WTC11 (cell line): ENCODE data around the gene PALD1. TPM values are rescaled to one million over a fixed set of nuclear protein-coding genes. Genes with fewer than 3 reads are reported as not detected.

Source experiments
- ATAC-seq: fragments of 200-7000 bp; cut with Tn5 transposase; 2 replicates; pipeline ENCODE4 v1.10.0; 2021; ENCODE audit warnings: mild to moderate bottlenecking, moderate library complexity
- CTCF ChIA-PET: fragments of 300-600 bp; sonication (Branson Sonifier 250); formaldehyde crosslinking; loops from one replicate; lab custom pipeline; 2021; ENCODE audit warnings: antibody characterized with exemption; lab: Charles Lee
- POLR2A ChIA-PET: fragments of 350-600 bp; sonication (Branson Sonifier 250); formaldehyde crosslinking; loops from one replicate; lab custom pipeline; 2021; ENCODE audit warnings: antibody characterized with exemption; lab: Charles Lee
- DNase-seq: peaks from one replicate; pipeline ENCODE4 v3.0.0; 2021; ENCODE audit warnings: low spot score
- H3K27ac Mint-ChIP-seq: 2 replicates; pipeline ENCODE4 v1.8.0; 2021; ENCODE audit warnings: mixed read lengths
- H3K27me3 Mint-ChIP-seq: 2 replicates; pipeline ENCODE4 v1.8.0; 2021; ENCODE audit warnings: low read depth, mild to moderate bottlenecking, moderate library complexity, mixed read lengths
- H3K36me3 Mint-ChIP-seq: 2 replicates; pipeline ENCODE4 v1.8.0; 2021; ENCODE audit warnings: mixed read lengths
- H3K4me1 Mint-ChIP-seq: 2 replicates; pipeline ENCODE4 v1.8.0; 2022; ENCODE audit warnings: mixed read lengths
- H3K4me3 Mint-ChIP-seq: 2 replicates; pipeline ENCODE4 v1.8.0; 2021; ENCODE audit warnings: mild to moderate bottlenecking, moderate library complexity, mixed read lengths
- H3K9me3 Mint-ChIP-seq: 2 replicates; pipeline ENCODE4 v1.8.0; 2021; ENCODE audit warnings: mixed read lengths
- ESRRA ChIP-seq: sonication (generic); formaldehyde crosslinking; IDR thresholded peaks from 2 replicates; pipeline ENCODE4 v1.8.1; 2022; ENCODE audit warnings: mild to moderate bottlenecking, missing genetic modification reagents, borderline replicate concordance
- GTF2I ChIP-seq: fragments of 250-450 bp; sonication (Bioruptor Pico); conservative IDR thresholded peaks from 2 replicates; pipeline ENCODE4 v1.4.0; 2021; ENCODE audit warnings: mild to moderate bottlenecking
- JAZF1 ChIP-seq: fragments of 250-450 bp; sonication (Bioruptor Pico); IDR thresholded peaks from 2 replicates; pipeline ENCODE4 v1.9.0; 2021; ENCODE audit warnings: moderate library complexity, mild to moderate bottlenecking, inconsistent platforms
- NR1H2 ChIP-seq: sonication (generic); formaldehyde crosslinking; IDR thresholded peaks from 2 replicates; pipeline ENCODE4 v1.9.0; 2021; ENCODE audit warnings: mild to moderate bottlenecking, moderate library complexity, missing genetic modification reagents
- PRRX2 ChIP-seq: fragments of 250-450 bp; sonication (Bioruptor Pico); IDR thresholded peaks from 2 replicates; pipeline ENCODE4 v1.8.0; 2021; ENCODE audit warnings: mild to moderate bottlenecking
- SP1 ChIP-seq: sonication (generic); formaldehyde crosslinking; conservative IDR thresholded peaks from 2 replicates; pipeline ENCODE4 v1.8.1; 2022; ENCODE audit warnings: missing genetic modification reagents
- ZBTB21 ChIP-seq: sonication (generic); formaldehyde crosslinking; IDR thresholded peaks from 2 replicates; pipeline ENCODE4 v1.8.1; 2023; ENCODE audit warnings: mild to moderate bottlenecking, missing genetic modification reagents, borderline replicate concordance
- total RNA-seq: library from RNA; stranded (reverse); gene quantifications from 3 replicates; pipeline ENCODE4 v1.2.3, GENCODE V29; 2021
- TF ChIP-seq, protein P1 (sequence below): fragments of 250-450 bp; sonication (Bioruptor Pico); IDR thresholded peaks from 2 replicates; pipeline ENCODE4 v1.8.0; 2021; ENCODE audit warnings: mild to moderate bottlenecking
- TF ChIP-seq, protein P2 (sequence below): sonication (generic); formaldehyde crosslinking; IDR thresholded peaks from 2 replicates; pipeline ENCODE4 v1.8.1; 2023; ENCODE audit warnings: mild to moderate bottlenecking, missing genetic modification reagents
- TF ChIP-seq, protein P3 (sequence below): sonication (generic); formaldehyde crosslinking; conservative IDR thresholded peaks from 2 replicates; pipeline ENCODE4 v1.8.1; 2022; ENCODE audit warnings: mild to moderate bottlenecking, missing genetic modification reagents
- TF ChIP-seq, protein P4 (sequence below): sonication (generic); formaldehyde crosslinking; IDR thresholded peaks from 2 replicates; pipeline ENCODE4 v1.8.0; 2023; ENCODE audit warnings: missing genetic modification reagents
- TF ChIP-seq, protein P5 (sequence below): sonication (generic); formaldehyde crosslinking; IDR thresholded peaks from 2 replicates; pipeline ENCODE4 v1.8.1; 2022; ENCODE audit warnings: low read depth, mild to moderate bottlenecking, moderate library complexity, missing genetic modification reagents, borderline replicate concordance
- TF ChIP-seq, protein P6 (sequence below): fragments of 250-450 bp; sonication (Bioruptor Pico); IDR thresholded peaks from 2 replicates; pipeline ENCODE4 v1.9.0; 2021; ENCODE audit warnings: mild to moderate bottlenecking
- TF ChIP-seq, protein P7 (sequence below): sonication (generic); formaldehyde crosslinking; IDR thresholded peaks from 2 replicates; pipeline ENCODE4 v1.8.1; 2023; ENCODE audit warnings: mild to moderate bottlenecking, moderate library complexity, missing genetic modification reagents
- TF ChIP-seq, protein P8 (sequence below): fragments of 250-450 bp; sonication (Bioruptor Pico); IDR thresholded peaks from 2 replicates; pipeline ENCODE4 v1.9.0; 2021; ENCODE audit warnings: mild to moderate bottlenecking, borderline replicate concordance

The PALD1 gene
- total RNA-seq, 1 experiment from 2014 or later = 43.6 TPM

DNA sequence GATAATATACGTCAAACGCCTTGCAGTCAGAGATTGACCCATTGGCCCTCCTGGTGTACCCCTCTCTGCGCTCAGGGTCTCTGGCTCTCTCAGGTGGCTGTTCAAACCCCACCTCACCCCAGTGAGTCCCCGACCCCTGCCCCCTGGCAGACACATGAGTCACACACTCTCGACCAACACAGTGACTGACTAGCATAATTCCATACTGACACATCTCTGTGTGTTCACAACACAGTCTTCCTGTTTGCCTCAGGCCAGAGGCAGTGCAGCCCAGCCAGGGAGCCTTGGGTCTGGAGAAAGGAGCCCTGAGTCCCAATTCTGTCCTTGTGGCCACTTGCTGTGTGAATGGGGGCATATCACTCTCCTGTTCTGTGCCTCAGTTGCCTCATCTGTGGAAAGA lies 40.1 kb downstream of the PALD1 start (continued):
- TF ChIP-seq, protein P1, sequence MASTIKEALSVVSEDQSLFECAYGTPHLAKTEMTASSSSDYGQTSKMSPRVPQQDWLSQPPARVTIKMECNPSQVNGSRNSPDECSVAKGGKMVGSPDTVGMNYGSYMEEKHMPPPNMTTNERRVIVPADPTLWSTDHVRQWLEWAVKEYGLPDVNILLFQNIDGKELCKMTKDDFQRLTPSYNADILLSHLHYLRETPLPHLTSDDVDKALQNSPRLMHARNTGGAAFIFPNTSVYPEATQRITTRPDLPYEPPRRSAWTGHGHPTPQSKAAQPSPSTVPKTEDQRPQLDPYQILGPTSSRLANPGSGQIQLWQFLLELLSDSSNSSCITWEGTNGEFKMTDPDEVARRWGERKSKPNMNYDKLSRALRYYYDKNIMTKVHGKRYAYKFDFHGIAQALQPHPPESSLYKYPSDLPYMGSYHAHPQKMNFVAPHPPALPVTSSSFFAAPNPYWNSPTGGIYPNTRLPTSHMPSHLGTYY (CRISPR knock-in tag) = no peak
- TF ChIP-seq, protein P2, sequence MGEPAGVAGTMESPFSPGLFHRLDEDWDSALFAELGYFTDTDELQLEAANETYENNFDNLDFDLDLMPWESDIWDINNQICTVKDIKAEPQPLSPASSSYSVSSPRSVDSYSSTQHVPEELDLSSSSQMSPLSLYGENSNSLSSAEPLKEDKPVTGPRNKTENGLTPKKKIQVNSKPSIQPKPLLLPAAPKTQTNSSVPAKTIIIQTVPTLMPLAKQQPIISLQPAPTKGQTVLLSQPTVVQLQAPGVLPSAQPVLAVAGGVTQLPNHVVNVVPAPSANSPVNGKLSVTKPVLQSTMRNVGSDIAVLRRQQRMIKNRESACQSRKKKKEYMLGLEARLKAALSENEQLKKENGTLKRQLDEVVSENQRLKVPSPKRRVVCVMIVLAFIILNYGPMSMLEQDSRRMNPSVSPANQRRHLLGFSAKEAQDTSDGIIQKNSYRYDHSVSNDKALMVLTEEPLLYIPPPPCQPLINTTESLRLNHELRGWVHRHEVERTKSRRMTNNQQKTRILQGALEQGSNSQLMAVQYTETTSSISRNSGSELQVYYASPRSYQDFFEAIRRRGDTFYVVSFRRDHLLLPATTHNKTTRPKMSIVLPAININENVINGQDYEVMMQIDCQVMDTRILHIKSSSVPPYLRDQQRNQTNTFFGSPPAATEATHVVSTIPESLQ (CRISPR knock-in tag) = no peak
- TF ChIP-seq, protein P3, sequence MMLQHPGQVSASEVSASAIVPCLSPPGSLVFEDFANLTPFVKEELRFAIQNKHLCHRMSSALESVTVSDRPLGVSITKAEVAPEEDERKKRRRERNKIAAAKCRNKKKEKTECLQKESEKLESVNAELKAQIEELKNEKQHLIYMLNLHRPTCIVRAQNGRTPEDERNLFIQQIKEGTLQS = no peak
- no peak for TF ChIP-seq ESRRA (CRISPR knock-in tag)
- TF ChIP-seq, protein P4, sequence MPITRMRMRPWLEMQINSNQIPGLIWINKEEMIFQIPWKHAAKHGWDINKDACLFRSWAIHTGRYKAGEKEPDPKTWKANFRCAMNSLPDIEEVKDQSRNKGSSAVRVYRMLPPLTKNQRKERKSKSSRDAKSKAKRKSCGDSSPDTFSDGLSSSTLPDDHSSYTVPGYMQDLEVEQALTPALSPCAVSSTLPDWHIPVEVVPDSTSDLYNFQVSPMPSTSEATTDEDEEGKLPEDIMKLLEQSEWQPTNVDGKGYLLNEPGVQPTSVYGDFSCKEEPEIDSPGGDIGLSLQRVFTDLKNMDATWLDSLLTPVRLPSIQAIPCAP = no peak

DNA sequence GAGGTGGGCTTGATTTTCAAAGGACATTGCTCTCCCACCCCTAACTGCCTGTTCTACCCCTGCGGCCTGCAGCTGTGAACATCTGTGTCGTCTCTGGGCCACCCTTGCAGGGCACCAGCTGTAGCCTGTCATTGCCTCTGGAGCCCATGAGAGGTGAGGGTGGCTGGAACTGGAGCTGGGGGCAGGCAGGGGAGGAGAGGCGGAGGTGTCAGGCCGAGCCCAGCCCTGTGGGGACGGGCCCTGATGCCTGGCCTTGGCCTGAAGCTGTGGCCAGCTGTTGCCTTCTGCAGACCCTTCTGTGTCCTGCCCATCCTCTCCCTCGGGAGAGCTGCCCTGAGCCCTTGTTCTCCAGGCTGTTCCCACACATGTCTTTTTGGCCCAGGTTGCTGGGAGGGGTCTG lies 44.5 kb downstream of the PALD1 start:
- Mint-ChIP-seq H3K27me3 (no peaks in the 10 kb centered on the region), H3K9me3 (no peaks in the 10 kb centered on the region), H3K27ac (no peak overlapping the region), H3K4me1 (no peaks in the 10 kb centered on the region), H3K4me3 (no peak overlapping the region), H3K36me3 (peaks cover 2% of the 10 kb centered on the region; the same call in 1 of the 2 replicates)
- DNase-seq (no peak), ATAC-seq (no peak)
- CTCF ChIA-PET = interaction anchor here (1.1 to 1.6 kb wide), 6 partner anchors 14 to 93 kb away, joined by 3 to 6 read pairs (median 4); partner anchors contain the start of gene PALD1
- POLR2A ChIA-PET = interaction anchor here (0.7 kb wide), 2 partner anchors 65 to 252 kb away, joined by 4 read pairs; no protein-coding TSS in a partner anchor
- TF ChIP-seq, protein P5, sequence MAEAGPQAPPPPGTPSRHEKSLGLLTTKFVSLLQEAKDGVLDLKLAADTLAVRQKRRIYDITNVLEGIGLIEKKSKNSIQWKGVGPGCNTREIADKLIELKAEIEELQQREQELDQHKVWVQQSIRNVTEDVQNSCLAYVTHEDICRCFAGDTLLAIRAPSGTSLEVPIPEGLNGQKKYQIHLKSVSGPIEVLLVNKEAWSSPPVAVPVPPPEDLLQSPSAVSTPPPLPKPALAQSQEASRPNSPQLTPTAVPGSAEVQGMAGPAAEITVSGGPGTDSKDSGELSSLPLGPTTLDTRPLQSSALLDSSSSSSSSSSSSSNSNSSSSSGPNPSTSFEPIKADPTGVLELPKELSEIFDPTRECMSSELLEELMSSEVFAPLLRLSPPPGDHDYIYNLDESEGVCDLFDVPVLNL (CRISPR knock-in tag) = no peak
- no peak for TF ChIP-seq PRRX2 (CRISPR knock-in tag)
- no peak for TF ChIP-seq ZBTB21 (CRISPR knock-in tag)
- no peak for TF ChIP-seq SP1
- no peak for TF ChIP-seq NR1H2 (CRISPR knock-in tag)
- TF ChIP-seq, protein P6, sequence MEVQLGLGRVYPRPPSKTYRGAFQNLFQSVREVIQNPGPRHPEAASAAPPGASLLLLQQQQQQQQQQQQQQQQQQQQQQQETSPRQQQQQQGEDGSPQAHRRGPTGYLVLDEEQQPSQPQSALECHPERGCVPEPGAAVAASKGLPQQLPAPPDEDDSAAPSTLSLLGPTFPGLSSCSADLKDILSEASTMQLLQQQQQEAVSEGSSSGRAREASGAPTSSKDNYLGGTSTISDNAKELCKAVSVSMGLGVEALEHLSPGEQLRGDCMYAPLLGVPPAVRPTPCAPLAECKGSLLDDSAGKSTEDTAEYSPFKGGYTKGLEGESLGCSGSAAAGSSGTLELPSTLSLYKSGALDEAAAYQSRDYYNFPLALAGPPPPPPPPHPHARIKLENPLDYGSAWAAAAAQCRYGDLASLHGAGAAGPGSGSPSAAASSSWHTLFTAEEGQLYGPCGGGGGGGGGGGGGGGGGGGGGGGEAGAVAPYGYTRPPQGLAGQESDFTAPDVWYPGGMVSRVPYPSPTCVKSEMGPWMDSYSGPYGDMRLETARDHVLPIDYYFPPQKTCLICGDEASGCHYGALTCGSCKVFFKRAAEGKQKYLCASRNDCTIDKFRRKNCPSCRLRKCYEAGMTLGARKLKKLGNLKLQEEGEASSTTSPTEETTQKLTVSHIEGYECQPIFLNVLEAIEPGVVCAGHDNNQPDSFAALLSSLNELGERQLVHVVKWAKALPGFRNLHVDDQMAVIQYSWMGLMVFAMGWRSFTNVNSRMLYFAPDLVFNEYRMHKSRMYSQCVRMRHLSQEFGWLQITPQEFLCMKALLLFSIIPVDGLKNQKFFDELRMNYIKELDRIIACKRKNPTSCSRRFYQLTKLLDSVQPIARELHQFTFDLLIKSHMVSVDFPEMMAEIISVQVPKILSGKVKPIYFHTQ = no peak
- TF ChIP-seq, protein P7, sequence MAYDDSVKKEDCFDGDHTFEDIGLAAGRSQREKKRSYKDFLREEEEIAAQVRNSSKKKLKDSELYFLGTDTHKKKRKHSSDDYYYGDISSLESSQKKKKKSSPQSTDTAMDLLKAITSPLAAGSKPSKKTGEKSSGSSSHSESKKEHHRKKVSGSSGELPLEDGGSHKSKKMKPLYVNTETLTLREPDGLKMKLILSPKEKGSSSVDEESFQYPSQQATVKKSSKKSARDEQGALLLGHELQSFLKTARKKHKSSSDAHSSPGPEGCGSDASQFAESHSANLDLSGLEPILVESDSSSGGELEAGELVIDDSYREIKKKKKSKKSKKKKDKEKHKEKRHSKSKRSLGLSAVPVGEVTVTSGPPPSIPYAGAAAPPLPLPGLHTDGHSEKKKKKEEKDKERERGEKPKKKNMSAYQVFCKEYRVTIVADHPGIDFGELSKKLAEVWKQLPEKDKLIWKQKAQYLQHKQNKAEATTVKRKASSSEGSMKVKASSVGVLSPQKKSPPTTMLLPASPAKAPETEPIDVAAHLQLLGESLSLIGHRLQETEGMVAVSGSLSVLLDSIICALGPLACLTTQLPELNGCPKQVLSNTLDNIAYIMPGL (CRISPR knock-in tag) = no peak
- TF ChIP-seq, protein P8, sequence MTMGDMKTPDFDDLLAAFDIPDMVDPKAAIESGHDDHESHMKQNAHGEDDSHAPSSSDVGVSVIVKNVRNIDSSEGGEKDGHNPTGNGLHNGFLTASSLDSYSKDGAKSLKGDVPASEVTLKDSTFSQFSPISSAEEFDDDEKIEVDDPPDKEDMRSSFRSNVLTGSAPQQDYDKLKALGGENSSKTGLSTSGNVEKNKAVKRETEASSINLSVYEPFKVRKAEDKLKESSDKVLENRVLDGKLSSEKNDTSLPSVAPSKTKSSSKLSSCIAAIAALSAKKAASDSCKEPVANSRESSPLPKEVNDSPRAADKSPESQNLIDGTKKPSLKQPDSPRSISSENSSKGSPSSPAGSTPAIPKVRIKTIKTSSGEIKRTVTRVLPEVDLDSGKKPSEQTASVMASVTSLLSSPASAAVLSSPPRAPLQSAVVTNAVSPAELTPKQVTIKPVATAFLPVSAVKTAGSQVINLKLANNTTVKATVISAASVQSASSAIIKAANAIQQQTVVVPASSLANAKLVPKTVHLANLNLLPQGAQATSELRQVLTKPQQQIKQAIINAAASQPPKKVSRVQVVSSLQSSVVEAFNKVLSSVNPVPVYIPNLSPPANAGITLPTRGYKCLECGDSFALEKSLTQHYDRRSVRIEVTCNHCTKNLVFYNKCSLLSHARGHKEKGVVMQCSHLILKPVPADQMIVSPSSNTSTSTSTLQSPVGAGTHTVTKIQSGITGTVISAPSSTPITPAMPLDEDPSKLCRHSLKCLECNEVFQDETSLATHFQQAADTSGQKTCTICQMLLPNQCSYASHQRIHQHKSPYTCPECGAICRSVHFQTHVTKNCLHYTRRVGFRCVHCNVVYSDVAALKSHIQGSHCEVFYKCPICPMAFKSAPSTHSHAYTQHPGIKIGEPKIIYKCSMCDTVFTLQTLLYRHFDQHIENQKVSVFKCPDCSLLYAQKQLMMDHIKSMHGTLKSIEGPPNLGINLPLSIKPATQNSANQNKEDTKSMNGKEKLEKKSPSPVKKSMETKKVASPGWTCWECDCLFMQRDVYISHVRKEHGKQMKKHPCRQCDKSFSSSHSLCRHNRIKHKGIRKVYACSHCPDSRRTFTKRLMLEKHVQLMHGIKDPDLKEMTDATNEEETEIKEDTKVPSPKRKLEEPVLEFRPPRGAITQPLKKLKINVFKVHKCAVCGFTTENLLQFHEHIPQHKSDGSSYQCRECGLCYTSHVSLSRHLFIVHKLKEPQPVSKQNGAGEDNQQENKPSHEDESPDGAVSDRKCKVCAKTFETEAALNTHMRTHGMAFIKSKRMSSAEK = no peak
- no peak for TF ChIP-seq GTF2I (CRISPR knock-in tag)
- TF ChIP-seq JAZF1 = no peak
